ENCODE measurements around the gene RELB. TPM values are rescaled to one million over a fixed set of nuclear protein-coding genes. Genes with fewer than 3 reads are reported as not detected.

Gene RELB
- total and polyA plus RNA-seq, 9 of the 15 experiments (the other 6 are each of a cell fraction or from before 2014, with no cell fraction given), result 0.15 to 1.1 (median 0.28) TPM; not detected in 2

GRCh38 chr19:44954649-44955504 lies 46.4 kb upstream of the RELB start, which contains the start of gene CLPTM1 (continued):
- TF ChIP-seq KAT7 (CRISPR knock-in tag; IDR thresholded peaks at IDR 0.05; ENCODE audit: borderline replicate concordance), result no peak
- TF ChIP-seq ZNF282 (CRISPR knock-in tag; IDR thresholded peaks at IDR 0.05), result no peak
- TF ChIP-seq MTA2 (IDR thresholded peaks at IDR 0.05; ENCODE audit: low read depth), result no peak
- no peak for TF ChIP-seq ZNF175 (CRISPR knock-in tag; IDR thresholded peaks at IDR 0.05; ENCODE audit: low read depth)
- TF ChIP-seq RBM15 (IDR thresholded peaks at IDR 0.05; ENCODE audit: insufficient read depth, low read length), result no peak
- TF ChIP-seq NBN (IDR thresholded peaks at IDR 0.05; ENCODE audit: low read depth), result peak; percentile 98
- 0 out of 2 replicates have a peak, but pooled peaks have one; percentile 30 for TF ChIP-seq SPI1 (IDR thresholded peaks at IDR 0.05; ENCODE audit: borderline replicate concordance, low read depth, low read length)
- TF ChIP-seq ZNF174 (CRISPR knock-in tag; IDR thresholded peaks at IDR 0.05), result no peak
- TF ChIP-seq KDM5B (IDR thresholded peaks at IDR 0.05; ENCODE audit: insufficient replicate concordance, low read depth, low read length), result peak; percentile 93
- no peak for TF ChIP-seq ZNF277 (CRISPR knock-in tag; IDR thresholded peaks at IDR 0.05; ENCODE audit: borderline replicate concordance)
- no peak for TF ChIP-seq ZNF354B (CRISPR knock-in tag; IDR thresholded peaks at IDR 0.05)
- no peak for TF ChIP-seq HNRNPH1 (optimal IDR thresholded peaks at IDR 0.05; ENCODE audit: low read depth, low read length)
- TF ChIP-seq E2F5 (CRISPR knock-in tag; IDR thresholded peaks at IDR 0.05), result no peak
- TF ChIP-seq CTCF (IDR thresholded peaks at IDR 0.05 in 2 of 3, conservative IDR thresholded peaks at IDR 0.05 in 1 of 3; ENCODE audit: insufficient read depth in 2 of 3, low read depth in 1 of 3, low read length in 3 of 3), result no peak; a peak in 1 of 6 replicates
- no peak for TF ChIP-seq KDM2B (CRISPR knock-in tag; IDR thresholded peaks at IDR 0.05)
- peak; percentile 88 to 95 for TF ChIP-seq MNT (conservative IDR thresholded peaks at IDR 0.05)
- peak; percentile 94 for TF ChIP-seq CC2D1A (IDR thresholded peaks at IDR 0.05)
- TF ChIP-seq PKNOX1 (IDR thresholded peaks at IDR 0.05), result peak; percentile 37
- TF ChIP-seq SNRNP70 (optimal IDR thresholded peaks at IDR 0.05; ENCODE audit: low read depth, low read length), result no peak
- TF ChIP-seq KLF13 (tag; IDR thresholded peaks at IDR 0.05; ENCODE audit: borderline replicate concordance, low read depth), result peak; percentile 99

Measured in K562 (cell line).